Measurements from ENCODE around the gene CD248. TPM values are rescaled to one million over a fixed set of nuclear protein-coding genes. Genes with fewer than 3 reads are reported as not detected.
A peak's percentile ranks its signal among the peaks of the same experiment; 100 is the strongest.

CD248 gene
- total RNA-seq, 1 experiment from 2014 or later: not detected

GRCh38 chr11:66341502-66342126 lies 24.8 kb upstream of the CD248 start:
- DNase-seq (ENCODE audit: low spot score): no peak

DNA sequence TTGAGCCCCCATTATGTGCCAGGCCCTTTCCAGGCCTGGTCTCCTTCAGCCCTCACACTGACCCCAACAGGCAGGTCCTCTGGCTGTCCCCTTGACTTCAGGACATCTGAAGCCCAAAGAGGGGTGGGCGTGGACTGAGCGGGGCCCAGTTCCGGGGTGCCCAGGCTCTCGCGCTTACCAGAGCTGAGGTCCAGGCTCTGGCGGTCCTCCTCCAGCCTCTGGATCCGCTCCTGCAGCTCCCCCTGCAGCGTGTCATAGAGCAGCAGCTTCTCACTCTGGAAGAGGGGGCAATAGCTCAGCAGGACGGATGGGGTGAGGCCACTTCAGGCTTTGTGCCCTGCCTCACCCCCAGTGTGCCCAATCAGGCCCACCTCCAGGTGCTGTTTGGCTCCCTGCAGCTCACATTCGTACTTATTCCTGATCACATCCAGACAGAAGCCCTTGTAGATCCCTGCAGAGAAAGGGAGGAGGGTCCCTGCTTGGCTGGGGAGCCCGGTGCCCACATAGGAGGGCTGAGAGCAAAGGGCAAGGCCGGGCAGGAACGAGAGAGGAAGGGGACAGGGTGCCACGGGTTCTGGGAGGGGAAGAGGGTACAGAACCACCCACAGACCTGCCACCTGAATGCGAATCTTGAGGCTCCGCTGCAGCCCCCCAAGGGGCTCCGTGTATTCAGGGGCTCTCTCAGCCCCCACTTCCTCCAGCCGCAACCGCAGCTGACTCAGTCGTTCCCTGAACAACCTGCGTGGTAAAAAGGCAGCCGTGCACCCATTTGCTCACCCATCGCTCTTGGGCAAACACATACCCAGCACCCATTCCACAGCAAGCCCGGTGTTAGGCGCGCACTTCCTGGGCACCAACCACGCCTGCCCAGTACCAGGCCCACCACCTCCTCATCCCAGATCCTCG lies 24.0 kb upstream of the CD248 start:
- no peak for DNase-seq (ENCODE audit: low spot score)

DNA sequence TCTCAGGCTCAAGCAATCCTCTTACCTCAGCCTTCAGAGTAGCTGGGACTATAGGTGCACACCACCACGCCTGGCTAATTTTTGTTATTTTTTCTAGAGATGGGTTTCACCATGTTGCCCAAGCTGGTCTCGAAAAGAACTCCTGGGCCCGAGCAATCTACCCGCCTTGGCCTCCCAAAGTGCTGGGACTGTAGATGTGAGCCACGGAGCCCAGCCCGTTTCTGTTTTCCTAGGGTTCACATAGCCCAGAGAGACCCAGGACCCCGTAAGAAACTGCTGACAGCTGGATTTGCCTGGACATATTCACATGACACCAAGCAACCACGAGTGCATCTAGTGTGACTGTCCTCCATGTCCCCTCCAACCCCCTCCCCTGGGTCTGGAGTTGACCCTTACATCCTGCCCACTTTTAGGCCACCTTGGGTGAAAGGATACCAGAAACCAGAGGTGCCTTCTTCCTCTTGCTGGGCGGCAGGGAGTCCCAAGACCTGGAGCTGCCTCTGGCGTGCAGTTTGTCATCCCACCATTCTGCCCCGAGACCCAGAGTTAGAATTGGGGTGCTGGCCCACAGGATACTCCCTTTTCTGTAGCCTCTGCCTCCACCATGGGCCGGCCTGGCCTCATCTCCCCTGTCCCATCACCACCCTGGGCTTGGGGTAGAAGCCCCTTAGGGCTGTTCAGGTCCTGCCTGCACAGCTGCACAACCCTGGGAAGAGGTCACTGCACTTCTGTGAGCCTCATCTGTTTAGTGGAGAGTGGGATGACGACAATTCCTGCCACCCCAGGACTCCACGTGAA lies 23.0 kb upstream of the CD248 start:
- no peak for DNase-seq (ENCODE audit: low spot score)

GRCh38 chr11:66339162-66339675 lies 22.4 kb upstream of the CD248 start:
- DNase-seq (ENCODE audit: low spot score): no peak

- no peak for DNase-seq (ENCODE audit: low spot score)
Observed at GRCh38 chr11:66338276-66339161, 21.7 kb upstream of the CD248 start.

DNA sequence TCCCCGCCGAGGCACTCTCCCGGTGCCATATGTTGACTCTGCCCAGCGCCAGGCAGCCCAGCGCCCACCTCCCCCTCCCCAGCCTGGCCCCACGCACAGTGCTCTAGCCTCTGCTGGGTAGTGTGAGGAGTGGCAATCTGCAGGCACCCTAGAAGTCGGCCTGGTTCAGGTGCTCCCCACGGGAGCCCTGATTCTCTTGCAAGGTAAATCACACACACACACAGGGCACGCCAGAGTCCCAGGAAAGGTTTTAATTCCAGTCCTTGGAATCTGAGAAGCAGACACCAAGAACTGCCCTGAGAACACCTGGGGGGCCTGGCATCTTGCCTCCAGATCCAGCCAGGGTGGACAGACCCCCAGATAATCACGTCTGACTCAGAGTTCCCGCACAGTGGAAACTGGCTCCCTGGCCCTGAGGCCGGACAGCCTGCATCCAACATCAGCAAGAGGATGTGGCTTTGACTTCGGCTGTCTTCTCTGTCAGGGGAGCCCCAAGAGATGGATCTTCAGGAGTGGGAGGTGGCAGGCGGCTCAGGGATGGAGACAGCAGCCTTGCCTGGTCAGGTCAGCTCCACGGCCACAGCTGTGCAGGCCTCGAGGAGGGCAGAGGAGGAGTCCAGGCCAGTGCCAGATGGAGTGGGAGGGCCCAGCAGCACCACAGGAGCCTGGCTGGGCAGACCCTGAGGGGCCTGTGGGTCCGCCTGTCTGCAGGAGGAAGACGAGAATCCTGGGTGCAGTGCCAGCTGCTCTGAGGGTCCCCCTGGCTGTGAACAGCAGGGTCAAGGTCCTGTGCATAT lies 20.5 kb upstream of the CD248 start:
- DNase-seq (ENCODE audit: low spot score): no peak

DNA sequence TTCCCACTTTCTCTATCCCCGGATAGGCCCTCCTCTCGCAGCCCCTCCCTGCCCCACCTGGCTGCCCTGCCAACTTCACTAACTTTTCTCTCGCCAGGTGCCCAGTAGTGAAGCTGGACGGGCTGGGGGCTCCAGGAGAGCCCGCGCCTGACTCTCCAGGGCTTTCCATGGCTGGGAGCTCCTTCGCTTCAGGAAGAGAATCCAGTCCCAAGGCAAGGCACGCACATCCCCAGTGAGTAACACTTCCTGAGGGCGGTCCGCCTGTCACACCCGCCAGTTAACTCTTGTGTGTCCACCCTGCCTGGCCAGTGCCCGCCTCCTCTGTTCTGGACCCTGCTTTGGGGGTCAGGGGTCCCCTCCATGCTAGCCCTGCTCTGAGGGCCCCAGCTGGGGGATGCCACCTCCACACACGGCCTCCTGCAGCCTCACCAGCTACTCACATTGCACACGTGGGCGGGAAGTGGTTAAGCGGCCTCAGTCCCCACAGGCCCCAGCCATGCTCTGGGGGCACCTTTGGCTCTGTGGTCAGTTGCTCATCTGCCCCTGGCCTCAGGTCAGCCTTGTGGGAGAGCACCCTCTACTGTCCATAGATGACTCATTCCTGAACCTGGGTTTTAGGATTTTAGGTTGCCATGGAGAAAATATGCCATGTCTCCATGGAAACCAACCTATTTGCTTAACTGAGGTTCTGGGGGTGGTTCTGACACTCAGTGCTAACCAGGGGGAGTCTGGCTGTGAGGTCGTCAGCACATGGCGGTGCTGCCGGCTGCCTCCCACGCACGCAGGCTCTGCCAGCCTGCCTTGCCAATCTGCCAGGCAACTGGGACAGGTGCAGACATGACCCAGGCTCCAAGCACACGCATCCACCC lies 19.6 kb upstream of the CD248 start, which contains the start of gene RIN1:
Gene RIN1, minus strand, starts transcription at position 201 of the 869 bp plus-strand sequence. Its CDS starts 32 bp downstream, at position 169.
- peak; percentile 79 for DNase-seq (ENCODE audit: low spot score)

DNA sequence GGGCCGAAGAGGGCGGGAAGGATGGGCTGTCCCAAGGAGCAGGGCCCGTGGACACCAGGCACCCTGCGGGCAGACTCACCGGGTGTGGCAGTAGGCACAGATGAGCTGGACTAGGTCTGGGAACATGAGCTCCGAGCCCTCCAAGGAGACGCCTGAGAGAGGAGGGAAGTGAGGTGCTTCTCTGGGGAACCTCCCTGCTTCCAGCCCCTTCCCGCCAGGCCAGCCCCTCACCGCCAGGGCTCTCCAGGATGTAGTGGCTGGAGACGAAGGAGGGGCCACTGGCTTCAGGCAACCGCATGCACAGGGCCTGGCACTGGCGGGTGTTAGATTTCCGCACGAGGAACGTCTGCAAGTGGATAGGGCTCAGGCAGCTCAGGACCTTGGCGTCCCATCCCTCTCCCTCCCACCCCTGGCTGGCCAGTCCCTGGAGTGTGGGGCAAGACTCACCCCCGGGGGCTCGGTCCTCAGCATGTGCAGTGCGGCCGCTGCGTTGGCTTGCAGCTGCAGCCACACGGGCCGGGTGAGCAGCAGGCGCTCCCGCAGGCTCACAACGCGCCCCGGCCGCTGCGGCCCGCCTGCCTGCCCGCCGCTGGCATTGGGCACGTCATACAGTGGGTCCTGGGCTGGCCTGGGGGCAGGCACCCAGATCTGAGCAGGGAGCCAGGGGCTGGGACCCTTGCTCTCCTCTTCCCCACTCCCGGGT lies 18.8 kb upstream of the CD248 start:
- DNase-seq (ENCODE audit: low spot score): peak; percentile 46

GRCh38 chr11:66334605-66335442 lies 18.0 kb upstream of the CD248 start:
- DNase-seq (ENCODE audit: low spot score): no peak

DNA sequence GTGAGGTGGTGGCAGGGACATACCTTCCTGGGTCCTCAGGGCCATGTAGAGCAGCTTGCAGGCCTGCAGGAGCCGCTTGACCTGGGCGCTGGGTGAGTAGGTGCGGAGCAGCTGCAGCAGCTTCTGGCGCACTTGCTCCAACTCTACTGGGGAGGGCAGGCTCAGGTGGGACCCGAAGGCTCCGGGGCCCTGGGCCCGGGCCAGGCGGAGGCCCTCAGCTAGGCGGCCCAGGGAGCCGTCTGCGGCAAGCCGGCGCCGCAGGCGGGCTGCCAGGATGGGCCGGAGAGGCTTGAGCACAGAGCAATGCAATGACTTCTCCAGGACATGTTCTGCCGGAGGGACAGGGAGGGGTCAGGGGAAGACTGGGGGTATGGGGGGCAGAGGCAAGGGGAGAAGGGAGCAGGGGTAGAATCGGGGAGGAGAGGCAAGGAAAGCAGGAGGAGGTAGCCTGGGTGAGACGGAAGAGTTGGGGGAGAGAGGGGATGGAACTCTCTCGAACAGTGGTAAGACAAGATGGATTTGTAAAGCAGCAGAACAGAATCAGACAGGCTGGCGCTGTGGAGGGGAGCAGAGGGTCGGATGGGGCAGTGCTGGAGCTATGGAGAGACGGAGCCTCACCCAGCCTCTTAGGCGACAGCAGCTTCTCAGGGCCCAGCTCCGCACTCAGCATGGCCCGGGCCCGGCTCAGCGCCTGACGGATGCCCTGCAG lies 17.2 kb upstream of the CD248 start:
- no peak for DNase-seq (ENCODE audit: low spot score)

- no peak for DNase-seq (ENCODE audit: low spot score)
Observed at GRCh38 chr11:66333220-66333877, 16.5 kb upstream of the CD248 start.

GRCh38 chr11:66332371-66333219 lies 15.8 kb upstream of the CD248 start:
- no peak for DNase-seq (ENCODE audit: low spot score)

DNA sequence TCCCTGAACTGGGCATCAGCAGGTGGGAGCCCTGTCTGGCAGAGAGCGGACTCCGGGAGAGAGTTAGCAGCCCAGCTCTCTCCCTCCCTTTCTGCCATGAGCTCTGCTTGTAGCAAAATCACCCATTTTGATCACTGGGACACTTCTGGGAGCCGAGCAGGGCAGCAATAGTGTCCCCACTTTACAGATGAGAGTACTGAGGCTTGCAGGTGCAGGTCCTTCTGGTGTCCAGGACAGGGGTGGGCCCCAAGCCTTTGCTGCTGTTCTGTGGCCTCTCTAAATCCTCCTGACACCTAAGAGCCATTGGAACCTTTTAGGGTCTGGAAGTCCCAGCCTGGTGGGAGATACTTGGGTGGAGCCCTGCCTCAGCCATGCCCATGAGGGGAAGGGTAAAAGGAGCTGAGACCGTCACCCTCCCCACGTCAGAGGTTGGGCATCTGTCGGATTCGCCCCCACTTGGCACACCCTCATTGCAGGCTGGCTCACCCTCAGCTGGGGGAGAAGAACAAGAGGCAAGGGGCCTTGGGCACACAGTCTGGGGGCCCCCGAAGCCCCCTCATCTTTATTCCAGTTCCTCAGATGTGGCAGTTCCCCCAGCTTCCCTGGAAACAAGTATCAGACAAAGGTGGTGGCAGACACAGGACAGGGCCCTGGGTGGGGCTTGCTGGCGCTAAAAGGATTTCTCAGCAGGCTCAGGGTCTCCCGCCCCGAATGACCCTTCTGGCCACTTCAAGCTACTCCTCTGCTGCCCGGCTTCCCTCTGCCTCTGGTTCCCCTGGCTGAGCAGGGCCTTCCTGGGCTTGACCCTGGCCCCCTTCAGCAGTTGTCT lies 14.9 kb upstream of the CD248 start:
- DNase-seq (ENCODE audit: low spot score): no peak

DNA sequence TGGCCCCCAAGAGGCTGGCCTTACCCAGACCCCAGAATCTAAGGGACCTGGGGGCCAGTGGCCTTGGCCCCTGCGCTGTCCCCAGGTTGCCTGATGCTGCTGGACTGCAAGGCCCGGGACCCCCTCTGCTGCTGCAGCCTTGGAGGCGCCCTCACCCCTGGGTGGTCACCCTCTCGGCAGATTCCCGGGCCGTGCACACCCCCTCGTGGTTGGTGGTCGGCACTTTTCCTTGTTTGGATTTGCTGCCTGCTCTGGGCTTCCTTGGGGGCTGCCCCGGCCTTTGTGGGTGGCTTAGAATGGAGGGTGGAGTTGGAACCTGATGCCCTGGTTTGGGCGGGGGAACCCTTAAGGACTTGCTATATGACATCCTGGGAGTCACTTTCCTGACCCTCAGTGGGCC lies 14.1 kb upstream of the CD248 start:
- no peak for DNase-seq (ENCODE audit: low spot score)

Measured in HT-29 (cell line).